Esophagus squamous epithelium (tissue), 5 donors: ENCODE data around the gene TAGAP. TPM values are rescaled to one million over a fixed set of nuclear protein-coding genes. Genes with fewer than 3 reads are reported as not detected.
"Not testable (repeated sequence)": the region's sequence is repeated elsewhere in the genome, so short reads cannot be mapped to it uniquely, and the experiment has no call there.

ENCODE experiments used
- DNase-seq: peaks from one replicate; lab custom pipeline; 2025; lab: John Stamatoyannopoulos, UW
- H3K27ac ChIP-seq, 4 donors: fragments of 200-600 bp; sonication (generic); one replicate each; pipeline ENCODE4 v1.5.1; 2016 to 2019; ENCODE audit warnings: mild to moderate bottlenecking in 1 of 4
- H3K27me3 ChIP-seq, 4 donors: fragments of 200-600 bp; sonication (generic); 1 replicate in 3 of 4; 2 replicates in 1 of 4; pipeline versions ENCODE4 v1.5.1 to v1.6.0; 2017 to 2021; ENCODE audit warnings: antibody characterized with exemption in 1 of 4
- H3K36me3 ChIP-seq, 3 donors: fragments of 200-600 bp; sonication (generic); one replicate each; pipeline ENCODE4 v1.5.1; 2016 to 2019
- H3K4me1 ChIP-seq, 3 donors: fragments of 200-600 bp; sonication (generic); one replicate each; pipeline ENCODE4 v1.5.1; 2017 to 2019
- H3K4me3 ChIP-seq, 4 donors: fragments of 200-600 bp; sonication (generic); 1 replicate in 3 of 4; 2 replicates in 1 of 4; pipeline ENCODE4 v1.5.1; 2016 to 2019; ENCODE audit warnings: mild to moderate bottlenecking in 2 of 4, moderate library complexity in 1 of 4
- H3K9me3 ChIP-seq, 3 donors: fragments of 200-600 bp; sonication (generic); one replicate each; pipeline ENCODE4 v1.5.1; 2016 to 2019
- POLR2A ChIP-seq, 4 donors: fragments of 450-650 bp; IDR thresholded peaks; one replicate each; pipeline ENCODE4 v1.6.1; 2017; ENCODE audit warnings: antibody characterized with exemption in 4 of 4, mild to moderate bottlenecking in 4 of 4, moderate library complexity in 3 of 4
- WGBS, 2 donors: methylation state at CpG; one replicate each; pipeline ENCODE4 v1.1.5; 2018; 5-methylcytosine and 5-hydroxymethylcytosine counted together
- intact Hi-C: fragments of 100-400 bp; cut with DNase I; formaldehyde crosslinking; loops from one replicate; pipeline ENCODE4 v1.15.0; 2022
- total RNA-seq, 4 donors: library from RNA; depleted of rRNA; stranded (reverse); fragments of >200 nt; gene quantifications; one replicate each; pipeline ENCODE4 v1.1.0, GENCODE V29; 2016
- TF ChIP-seq, protein P1 (sequence below), 6 experiments: fragments of 450-650 bp in 4 of 6; fragments of 200-600 bp in 2 of 6; sonication (generic) in 2 of 6; IDR thresholded peaks; one replicate each; pipeline ENCODE4 v1.5.1; 2016 to 2019; ENCODE audit warnings: antibody characterized with exemption in 6 of 6, mild to moderate bottlenecking in 4 of 6, moderate library complexity in 4 of 6
- donor health status: DM: yes; HTN: yes; CAD: no.

TAGAP gene
- total RNA-seq, 4 donors from 2014 or later = 0.83 to 3.6 (median 2.4) TPM

- no peak for DNase-seq
- Histone ChIP-seq H3K27me3 (no peaks in the 10 kb centered on the region), H3K4me1 (peaks cover 3 to 65% (median 16%) of the 10 kb centered on the region in 3 donors), H3K36me3 (no peaks in the 10 kb centered on the region), H3K9me3 (no peaks in the 10 kb centered on the region), H3K4me3 (peak overlapping the region; percentile 79 to 93 (median 87)), H3K27ac (peak overlapping the region; percentile 88 to 96 (median 90))
- WGBS, 2 donors = 0% methylated on average over 6 to 16 of the region's 24 CpGs
- intact Hi-C loops = no loop called here
- TF ChIP-seq POLR2A (IDR thresholded peaks at IDR 0.05) = no peak
- TF ChIP-seq, protein P1, sequence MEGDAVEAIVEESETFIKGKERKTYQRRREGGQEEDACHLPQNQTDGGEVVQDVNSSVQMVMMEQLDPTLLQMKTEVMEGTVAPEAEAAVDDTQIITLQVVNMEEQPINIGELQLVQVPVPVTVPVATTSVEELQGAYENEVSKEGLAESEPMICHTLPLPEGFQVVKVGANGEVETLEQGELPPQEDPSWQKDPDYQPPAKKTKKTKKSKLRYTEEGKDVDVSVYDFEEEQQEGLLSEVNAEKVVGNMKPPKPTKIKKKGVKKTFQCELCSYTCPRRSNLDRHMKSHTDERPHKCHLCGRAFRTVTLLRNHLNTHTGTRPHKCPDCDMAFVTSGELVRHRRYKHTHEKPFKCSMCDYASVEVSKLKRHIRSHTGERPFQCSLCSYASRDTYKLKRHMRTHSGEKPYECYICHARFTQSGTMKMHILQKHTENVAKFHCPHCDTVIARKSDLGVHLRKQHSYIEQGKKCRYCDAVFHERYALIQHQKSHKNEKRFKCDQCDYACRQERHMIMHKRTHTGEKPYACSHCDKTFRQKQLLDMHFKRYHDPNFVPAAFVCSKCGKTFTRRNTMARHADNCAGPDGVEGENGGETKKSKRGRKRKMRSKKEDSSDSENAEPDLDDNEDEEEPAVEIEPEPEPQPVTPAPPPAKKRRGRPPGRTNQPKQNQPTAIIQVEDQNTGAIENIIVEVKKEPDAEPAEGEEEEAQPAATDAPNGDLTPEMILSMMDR (IDR thresholded peaks at IDR 0.05) = no peak
Observed at GRCh38 chr6:158999154-158999665, 45.6 kb downstream of the TAGAP start.

- peak overlapping the region in 2 of 4 donors; percentile 18 to 57 for H3K27ac ChIP-seq
- no peaks in the 10 kb centered on the region for H3K27me3 ChIP-seq
- no peaks in the 10 kb centered on the region for H3K9me3 ChIP-seq
- no peak for DNase-seq
- H3K36me3 ChIP-seq = peaks cover 0 to 18% (median 0%) of the 10 kb centered on the region in 3 donors
- no peak overlapping the region for H3K4me3 ChIP-seq
- intact Hi-C loops = no loop called here
- TF ChIP-seq, protein P1 (IDR thresholded peaks at IDR 0.05) = no peak
- TF ChIP-seq POLR2A (IDR thresholded peaks at IDR 0.05) = no peak
- 50% methylated on average over 2 of the region's 2 CpGs for WGBS, 2 donors
- peaks cover 3 to 60% (median 16%) of the 10 kb centered on the region in 3 donors for H3K4me1 ChIP-seq
Observed at GRCh38 chr6:158996856-158997255, 47.9 kb downstream of the TAGAP start.

DNA sequence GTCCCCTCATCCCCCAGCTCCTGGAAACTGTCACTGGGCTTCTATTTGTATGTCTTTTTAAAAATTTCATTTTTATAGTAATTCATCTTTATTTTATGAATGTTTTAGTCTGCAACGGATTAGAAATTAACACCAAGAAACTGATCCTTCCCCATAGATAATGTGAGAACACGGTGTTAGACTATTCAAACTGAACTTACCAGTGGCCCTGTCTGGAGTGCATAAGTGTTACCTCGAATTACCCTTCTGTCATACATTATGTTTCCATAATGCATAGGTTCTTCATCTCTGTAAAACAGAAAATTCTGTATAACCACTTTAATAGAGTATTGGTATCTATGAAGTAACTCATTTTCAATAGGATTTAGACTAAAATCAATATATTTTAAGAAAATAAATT, 51.2 kb downstream of the TAGAP start:
- no peak for TF ChIP-seq POLR2A (IDR thresholded peaks at IDR 0.05)
- no peak for DNase-seq
- intact Hi-C loops = no loop called here
- Histone ChIP-seq H3K9me3 (no peaks in the 10 kb centered on the region), H3K27ac (no peak overlapping the region), H3K4me3 (no peak overlapping the region), H3K36me3 (peaks cover 0 to 18% (median 0%) of the 10 kb centered on the region in 3 donors), H3K4me1 (peaks cover 2 to 45% (median 5%) of the 10 kb centered on the region in 3 donors), H3K27me3 (no peaks in the 10 kb centered on the region)
- WGBS, 2 donors = 91 to 96% methylated on average over 3 of the region's 3 CpGs

GRCh38 chr6:158991017-158991723, 53.6 kb downstream of the TAGAP start:
- H3K27ac ChIP-seq = peak overlapping the region; percentile 43 to 74 (median 57)
- peaks cover 0 to 18% (median 0%) of the 10 kb centered on the region in 3 donors for H3K36me3 ChIP-seq
- peaks cover 0 to 24% (median 2%) of the 10 kb centered on the region in 3 donors for H3K4me1 ChIP-seq
- no peak for DNase-seq
- H3K9me3 ChIP-seq = no peaks in the 10 kb centered on the region
- no peak overlapping the region for H3K4me3 ChIP-seq
- TF ChIP-seq, protein P1 (IDR thresholded peaks at IDR 0.05) = peak in 1 of 6 experiments; percentile 40
- no peak for TF ChIP-seq POLR2A (IDR thresholded peaks at IDR 0.05)
- 90% methylated on average over 2 of the region's 2 CpGs; no CpG with 5 or more reads in 1 of the 2 donors for WGBS, 2 donors
- intact Hi-C loops = no loop called here
- no peaks in the 10 kb centered on the region for H3K27me3 ChIP-seq

DNA sequence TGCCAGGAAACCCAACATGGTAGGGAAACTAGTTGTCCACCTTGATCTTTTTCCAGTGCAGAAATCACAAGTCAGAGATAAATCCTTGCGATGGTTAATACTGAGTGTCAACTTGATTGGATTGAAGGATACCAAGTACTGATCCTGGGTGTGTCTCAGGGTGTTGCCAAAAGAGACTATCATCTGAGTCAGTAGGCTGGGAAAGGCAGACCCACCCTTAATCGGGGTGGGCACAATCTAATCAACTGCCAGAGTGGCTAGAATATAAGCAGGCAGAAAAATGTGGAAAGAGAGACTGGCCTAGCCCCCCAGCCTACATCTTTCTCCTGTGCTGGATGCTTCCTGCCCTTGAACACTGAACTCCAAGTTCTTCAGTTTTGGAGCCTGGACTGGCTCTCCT, 55.1 kb downstream of the TAGAP start:
- H3K4me3 ChIP-seq, intact Hi-C loops, H3K27me3 ChIP-seq, H3K9me3 ChIP-seq, DNase-seq: not testable (repeated sequence)
- peaks cover 0 to 11% (median 0%) of the 10 kb centered on the region in 3 donors for H3K4me1 ChIP-seq
- H3K27ac ChIP-seq = peak overlapping the region in 3 of 4 donors; percentile 4 to 74 (median 43)
- H3K36me3 ChIP-seq = peaks cover 0 to 23% (median 0%) of the 10 kb centered on the region in 3 donors
- 63 to 82% methylated on average over 2 of the region's 2 CpGs for WGBS, 2 donors

DNA sequence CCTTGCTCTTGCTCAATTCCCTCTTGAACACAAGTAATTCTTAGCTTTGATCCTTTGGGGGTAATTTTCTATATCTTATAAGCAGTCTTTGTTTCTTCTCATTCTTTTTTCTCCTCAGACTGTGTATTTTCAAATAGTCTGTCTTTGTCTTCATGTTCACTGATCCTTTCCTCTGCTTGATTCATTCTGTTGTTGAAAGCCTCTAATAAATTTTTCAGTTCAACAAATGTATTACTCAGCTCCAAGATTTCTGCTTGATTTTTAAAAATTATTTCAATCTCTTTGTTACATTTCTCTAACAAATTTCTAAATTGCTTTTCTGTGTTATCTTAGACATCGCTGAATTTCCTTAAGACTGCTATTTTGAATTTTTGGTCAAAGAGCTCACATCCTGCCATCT, 56.3 kb downstream of the TAGAP start:
- Histone ChIP-seq H3K27ac (no peak overlapping the region), H3K4me3 (no peak overlapping the region), H3K4me1 (peaks cover 0 to 6% (median 0%) of the 10 kb centered on the region in 3 donors), H3K36me3 (peaks cover 0 to 21% (median 0%) of the 10 kb centered on the region in 3 donors), H3K9me3 (no peaks in the 10 kb centered on the region), H3K27me3 (no peaks in the 10 kb centered on the region)
- DNase-seq = no peak
- WGBS, 2 donors = 100% methylated on average over 1 of the region's 1 CpG
- intact Hi-C loops = no loop called here
- TF ChIP-seq, protein P1 (IDR thresholded peaks at IDR 0.05) = no peak
- TF ChIP-seq POLR2A (IDR thresholded peaks at IDR 0.05) = no peak
